ENCODE measurements around the gene ZNF729. TPM values are rescaled to one million over a fixed set of nuclear protein-coding genes. Genes with fewer than 3 reads are reported as not detected.

Gene ZNF729
- not detected in 2 replicates for total RNA-seq (2011; cell fraction: chromatin; rRNA removed; ENCODE audit: low replicate concordance)
- total RNA-seq (2011; cell fraction: nucleolus; rRNA removed) = not detected in 2 replicates
- not detected in 2 replicates for total RNA-seq (2011; cell fraction: nucleoplasm; rRNA removed)
- total RNA-seq (2014; rRNA removed) (not detected in 2 replicates), total RNA-seq (2014; rRNA removed; fragmentation: Illumina TruSeq; extraction: Trizol) (not detected in 2 replicates), total RNA-seq (2015; rRNA removed; fragmentation: Illumina TruSeq; extraction: Trizol) (not detected in 2 replicates), total RNA-seq (2021) (not detected in 2 replicates), polyA plus RNA-seq (2011; rRNA removed) (not detected in 2 replicates), polyA plus RNA-seq (2014; fragmentation: Illumina TruSeq; extraction: Trizol) (not detected in 2 replicates), polyA plus RNA-seq (2014; fragmentation: Nextera tagmentation; extraction: Ambion mirVana) (not detected), polyA plus RNA-seq (2014; rRNA removed) (not detected in 2 replicates), polyA minus RNA-seq (2011; rRNA and poly(A)+ RNA removed) (not detected in 2 replicates), Bru-seq, nascent RNA (not detected), BruChase-seq, experiment 1, labeled RNA remaining after a 2-hour chase (not detected), BruChase-seq, experiment 2, labeled RNA remaining after a 6-hour chase (not detected)
- not detected in 2 replicates for polyA plus RNA-seq (2011; cell fraction: cytosol; rRNA removed)
- polyA plus RNA-seq (2011; cell fraction: nucleus; rRNA removed) = not detected in 2 replicates
- polyA plus RNA-seq (2012) = not detected in 2 replicates
- not detected in 2 replicates for polyA minus RNA-seq (2011; cell fraction: cytosol; rRNA and poly(A)+ RNA removed)
- polyA minus RNA-seq (2011; cell fraction: nucleus; rRNA and poly(A)+ RNA removed) = not detected in 2 replicates
- long read RNA-seq, experiment 1 = 0 reads
- long read RNA-seq, experiment 2 = 0 reads
- long read RNA-seq, experiment 3 = 0 reads

- CTCF ChIA-PET (ENCODE audit: low intra/inter-chr PET ratio) = no interaction called here
- no peaks in the 10 kb centered on the region for H3K36me3 ChIP-seq (ENCODE audit: control insufficient read depth, insufficient read depth, low read length)
- no peak within 1 kb of the TSS for H3K9ac ChIP-seq (ENCODE audit: insufficient read depth in 1 of 2, low read depth in 2 of 2, low read length in 2 of 2)
- DNase-seq (ENCODE audit: extremely low read depth in 1 of 4, low spot score in 3 of 4) (no peak), ATAC-seq (no peak), FAIRE-seq (no peak)
- H3K4me1 ChIP-seq (replicated peaks in 1 of 2; ENCODE audit: control insufficient read depth in 2 of 2, insufficient read depth in 2 of 2, low read length in 2 of 2) = no peaks in the 10 kb centered on the region
- H3K27ac ChIP-seq (ENCODE audit: extremely low read depth, low read depth, low read length) = no peak within 1 kb of the TSS
- intact Hi-C loops (cut with micrococcal nuclease) (no loop called here), in situ Hi-C loops (cut with MboI) (no loop called here)
- no peaks in the 10 kb centered on the region for H3K9me1 ChIP-seq (ENCODE audit: control insufficient read depth, insufficient read depth, low read length)
- H3K27me3 ChIP-seq (ENCODE audit: control insufficient read depth in 2 of 2, insufficient read depth in 2 of 2, low read length in 2 of 2) = no peaks in the 10 kb centered on the region
- no peak within 1 kb of the TSS for H2AFZ ChIP-seq (ENCODE audit: low read depth, low read length)
- POLR2A ChIA-PET = no interaction called here
- no peaks in the 10 kb centered on the region for H3K9me3 ChIP-seq (replicated peaks; ENCODE audit: control insufficient read depth, insufficient read depth, low read depth, low read length)
- no peak within 1 kb of the TSS for H3K4me2 ChIP-seq (ENCODE audit: insufficient read depth, low read length)
- BruUV-seq (replicated peaks) = no TSS peak
- 1% methylated on average over 27 of the region's 32 CpGs for whole genome bisulfite sequencing (ENCODE audit: insufficient coverage, low coverage, missing lambda C conversion rate)
- H3K79me2 ChIP-seq (ENCODE audit: control insufficient read depth, insufficient read depth, low read length) = no peaks in the 10 kb centered on the region
- no peaks in the 10 kb centered on the region for H4K20me1 ChIP-seq (replicated peaks; ENCODE audit: control insufficient read depth, insufficient read depth, low read length)
- H3K4me3 ChIP-seq = no peak within 1 kb of the TSS
- TF ChIP-seq MCM7 (IDR thresholded peaks at IDR 0.05) (no peak), ZNF263 (CRISPR knock-in tag; IDR thresholded peaks at IDR 0.05; ENCODE audit: borderline replicate concordance) (no peak), E2F8 (IDR thresholded peaks at IDR 0.05; ENCODE audit: low read depth, partially characterized antibody) (no peak), HEY1 (CRISPR knock-in tag; IDR thresholded peaks at IDR 0.05; ENCODE audit: borderline replicate concordance) (no peak), ZNF707 (CRISPR knock-in tag; conservative IDR thresholded peaks at IDR 0.05) (no peak), ZNF175 (CRISPR knock-in tag; IDR thresholded peaks at IDR 0.05; ENCODE audit: low read depth) (no peak), POLR2H (tag; IDR thresholded peaks at IDR 0.05; ENCODE audit: low read depth) (no peak), ATF6 (CRISPR knock-in tag; IDR thresholded peaks at IDR 0.05) (no peak), ARID3A (IDR thresholded peaks at IDR 0.05; ENCODE audit: borderline replicate concordance, low read depth, low read length) (no peak)
These were observed at the start of gene ZNF729 for GRCh38 chr19:22286151-22286810. Gene ZNF729, plus strand, starts transcription at chr19:22286441. Its CDS starts 85 bp downstream, at chr19:22286526.
